Heart right ventricle (tissue), 16 donors: Measurements from ENCODE around the gene HADH. TPM values are rescaled to one million over a fixed set of nuclear protein-coding genes. Genes with fewer than 3 reads are reported as not detected.
"Not testable (repeated sequence)": the region's sequence is repeated elsewhere in the genome, so short reads cannot be mapped to it uniquely, and the experiment has no call there.

Experiments used
- ATAC-seq, 8 donors: fragments of 200-7000 bp; cut with Tn5 transposase; one replicate each; pipeline ENCODE4 v1.9.1; 2020; ENCODE audit warnings: mild to moderate bottlenecking in 8 of 8, moderate library complexity in 8 of 8, moderate number of reproducible peaks in 1 of 8
- DNase-seq, 2 donors: peaks; one replicate each; pipeline ENCODE4 v3.0.0-alpha.2; 2020
- H3K27ac ChIP-seq, 10 donors: fragments of 200-600 bp; sonication (generic) in 2 of 10; one replicate each; pipeline versions ENCODE4 v1.5.0 to v1.8.0; 2020 to 2022; ENCODE audit warnings: mild to moderate bottlenecking in 3 of 10
- H3K27me3 ChIP-seq, 7 donors: fragments of 200-600 bp; one replicate each; pipeline ENCODE4 v1.8.0; 2021 to 2022; ENCODE audit warnings: mild to moderate bottlenecking in 2 of 7
- H3K36me3 ChIP-seq, 9 donors: fragments of 200-600 bp; sonication (generic) in 1 of 9; one replicate each; pipeline versions ENCODE4 v1.5.0 to v1.8.0; 2020 to 2022; ENCODE audit warnings: mild to moderate bottlenecking in 2 of 9
- H3K4me1 ChIP-seq, 9 donors: fragments of 200-600 bp; sonication (generic) in 1 of 9; one replicate each; pipeline versions ENCODE4 v1.5.0 to v1.8.0; 2020 to 2022; ENCODE audit warnings: mild to moderate bottlenecking in 4 of 9
- H3K4me3 ChIP-seq, 10 donors: fragments of 200-600 bp; sonication (generic) in 2 of 10; one replicate each; pipeline versions ENCODE4 v1.5.0 to v1.8.0; 2020 to 2022; ENCODE audit warnings: mild to moderate bottlenecking in 7 of 10, moderate library complexity in 2 of 10
- H3K9me3 ChIP-seq, 11 donors: fragments of 200-600 bp in 10 of 11; sonication (generic) in 2 of 11; one replicate each; pipeline versions ENCODE4 v1.5.0 to v1.8.0; 2013 to 2022; ENCODE audit warnings: mild to moderate bottlenecking in 2 of 11, control low read depth in 1 of 11, moderate library complexity in 1 of 11
- CTCF ChIP-seq, 9 donors: fragments of 200-600 bp; sonication (generic) in 2 of 9; IDR thresholded peaks; one replicate each; pipeline versions ENCODE4 v1.5.0 to v1.8.0; 2021 to 2022; ENCODE audit warnings: antibody characterized with exemption in 9 of 9, mild to moderate bottlenecking in 5 of 9, moderate library complexity in 1 of 9
- WGBS, 2 donors: extraction: QIAGEN DNeasy Blood & Tissue Kit; methylation state at CpG; one replicate each; pipeline ENCODE4 v1.1.7; 2013; ENCODE audit warnings: inconsistent platforms in 1 of 2; 5-methylcytosine and 5-hydroxymethylcytosine counted together
- intact Hi-C, 10 donors: fragments of 100-400 bp; cut with DNase I; formaldehyde crosslinking; loops; one replicate each; pipeline versions ENCODE4 v1.11.1 to v1.14.2; 2022
- polyA plus RNA-seq, 2 donors: library from polyadenylated mRNA; stranded (reverse); fragments of 200-250 nt; gene quantifications; one replicate each; pipeline ENCODE4 v1.2.3, GENCODE V29; 2013
- total RNA-seq, 10 donors: library from RNA; stranded (reverse); fragmentation: NEBNext Ultra II Directional in 3 of 10; extraction: Animal tissue kit (Norgen Biotek cat#: 25700) in 3 of 10; gene quantifications; one replicate each; pipeline versions ENCODE4 v1.2.1 to v1.2.4, GENCODE V29; 2021 to 2023
- donor health status: Arrhythmogenic right ventricular cardiomyopathy.
- donor health status: ischemic (EF 13 %, LVEDD 7.1; RV severe dilation, severe dysfunction).
- donor health status: healthy with polysubstance abuse.
- donor health status: DM: no; HTN: yes; CAD: no.
- donor health status: DM: no; HTN: no; CAD: no.
- donor health status: ischemic (EF 25% LVEDD 6.9; RV normal size, moderate dysfunction).
- donor health status: ischemic (EF 25% LVEDD 5.7; RV mildly dilated, moderate dysfunction).
- donor health status: healthy.
- donor health status: DM: yes; HTN: yes; CAD: no.
- donor health status: Ischemic cardiomyopathy.
- donor health status: ischemic (EF 35%, LVEDD 5.7; RV mildly dilated, moderate dysfunction).
- donor health status: nonischemic (EF 11% LVEDD 7.7; RV severe dilation, severe dysfunction).
- donor health status: DM: yes; HTN: yes; CAD: no.
- donor health status: PGD.
- donor health status: ischemic (EF 29% LVEDD 5.4; RV normal size, mild dysfunction).
- donor health status: nonischemic (EF 23%, LVEDD 6.1; RV moderate dilation, normal function).

Gene HADH
- total and polyA plus RNA-seq, 12 donors: 58.2 to 295 (median 235) TPM

GRCh38 chr4:108048997-108049396 lies 59.3 kb downstream of the HADH start:
- intact Hi-C loops: no loop called here
- Histone ChIP-seq H3K36me3 (no peaks in the 10 kb centered on the region), H3K27ac (no peak overlapping the region), H3K9me3 (no peaks in the 10 kb centered on the region), H3K4me3 (no peak overlapping the region), H3K4me1 (peaks cover 0 to 9% (median 3%) of the 10 kb centered on the region in 9 donors), H3K27me3 (no peaks in the 10 kb centered on the region)
- no peak for TF ChIP-seq CTCF (IDR thresholded peaks at IDR 0.05)
- ATAC-seq (no peak), DNase-seq (no peak)
- 90 to 94% methylated on average over 7 of the region's 7 CpGs for WGBS, 2 donors

DNA sequence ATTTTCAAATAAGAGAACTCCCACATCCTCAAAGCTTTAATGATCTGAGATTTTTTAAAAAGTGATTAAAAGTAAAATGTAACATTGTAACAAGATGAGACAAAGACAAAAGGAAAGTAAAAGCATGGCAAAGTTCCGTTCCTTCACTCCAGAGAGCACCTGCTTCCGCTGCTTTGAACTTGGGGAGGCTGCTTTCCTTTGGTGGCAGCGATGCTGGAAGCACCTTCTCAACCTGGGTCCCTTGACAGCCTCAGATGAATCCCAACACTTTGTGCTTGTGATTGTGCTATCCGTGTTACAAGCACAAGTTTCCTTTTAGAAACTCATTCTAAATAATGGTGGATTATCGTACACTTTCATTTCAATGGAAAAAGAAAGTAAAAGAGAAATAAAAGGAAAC lies 59.7 kb downstream of the HADH start:
- Histone ChIP-seq H3K9me3 (no peaks in the 10 kb centered on the region), H3K4me1 (peaks cover 0 to 9% (median 3%) of the 10 kb centered on the region in 9 donors), H3K27me3 (no peaks in the 10 kb centered on the region), H3K27ac (peak overlapping the region in 1 of 10 donors; percentile 24), H3K4me3 (no peak overlapping the region), H3K36me3 (no peaks in the 10 kb centered on the region)
- DNase-seq: no peak
- no peak for ATAC-seq
- WGBS, 2 donors: 86 to 89% methylated on average over 5 of the region's 5 CpGs
- intact Hi-C loops: no loop called here
- TF ChIP-seq CTCF (IDR thresholded peaks at IDR 0.05): no peak

GRCh38 chr4:108050166-108051111 lies 60.8 kb downstream of the HADH start:
- H3K27ac ChIP-seq, ATAC-seq, DNase-seq, H3K4me1 ChIP-seq, H3K36me3 ChIP-seq, H3K4me3 ChIP-seq, intact Hi-C loops, H3K27me3 ChIP-seq, H3K9me3 ChIP-seq: not testable (repeated sequence)
- 89 to 91% methylated on average over 8 of the region's 10 CpGs for WGBS, 2 donors

GRCh38 chr4:108051343-108051742 lies 61.7 kb downstream of the HADH start:
- H3K27ac ChIP-seq: no peak overlapping the region
- H3K27me3 ChIP-seq: no peaks in the 10 kb centered on the region
- H3K36me3 ChIP-seq: no peaks in the 10 kb centered on the region
- 96 to 97% methylated on average over 10 of the region's 10 CpGs for WGBS, 2 donors
- peaks cover 0 to 4% (median 0%) of the 10 kb centered on the region in 9 donors for H3K4me1 ChIP-seq
- intact Hi-C loops: no loop called here
- ATAC-seq (no peak), DNase-seq (no peak)
- no peaks in the 10 kb centered on the region for H3K9me3 ChIP-seq
- no peak overlapping the region for H3K4me3 ChIP-seq
- TF ChIP-seq CTCF (IDR thresholded peaks at IDR 0.05): no peak
